Measurements from ENCODE around the gene ATP5F1E. TPM values are rescaled to one million over a fixed set of nuclear protein-coding genes. Genes with fewer than 3 reads are reported as not detected.
A peak's percentile ranks its signal among the peaks of the same experiment; 100 is the strongest.

ATP5F1E gene
- total RNA-seq, 8 experiments from 2014 or later, result 34.5 to 94.0 (median 69.8) TPM

GRCh38 chr20:59063358-59064213 lies 31.5 kb upstream of the ATP5F1E start:
- Histone ChIP-seq H3K4me3 (no peak overlapping the region), H3K4me1 (replicated peaks in 1 of 2) (peaks cover 6 to 19% of the 10 kb centered on the region in 2 donors), H3K27ac (no peak overlapping the region)
- in situ Hi-C loops (cut with MboI; ENCODE audit: low pct_unique_long_range_greater_than_20kb in 2 of 9, low sequenced_read_pairs in 9 of 9, unreplicated experiment in 9 of 9), result loop anchor here in 1 of 9 experiments (25.0 kb wide), 1 partner anchor 149 kb away; no protein-coding TSS in a partner anchor
- WGBS, 10 experiments, result 10 to 68% (median 49%) methylated on average over 7 to 22 of the region's 22 CpGs
- peak; percentile 33 to 99 (median 94) for ATAC-seq (replicated peaks in 6 of 8)

GRCh38 chr20:59062081-59062480 lies 29.9 kb upstream of the ATP5F1E start:
- no peak overlapping the region for H3K4me3 ChIP-seq
- H3K27ac ChIP-seq, result no peak overlapping the region
- 0 to 67% (median 45%) methylated on average over 1 to 3 of the region's 4 CpGs; no CpG with 5 or more reads in 2 of the 10 experiments for WGBS, 10 experiments
- H3K4me1 ChIP-seq (replicated peaks in 1 of 2), result peaks cover 6 to 19% of the 10 kb centered on the region in 2 donors
- peak in 6 of 8 experiments; percentile 31 to 85 (median 74) for ATAC-seq (replicated peaks in 6 of 8)
- in situ Hi-C loops (cut with MboI; ENCODE audit: low pct_unique_long_range_greater_than_20kb in 2 of 9, low sequenced_read_pairs in 9 of 9, unreplicated experiment in 9 of 9), result loop anchor here in 1 of 9 experiments (25.0 kb wide), 1 partner anchor 150 kb away; no protein-coding TSS in a partner anchor

DNA sequence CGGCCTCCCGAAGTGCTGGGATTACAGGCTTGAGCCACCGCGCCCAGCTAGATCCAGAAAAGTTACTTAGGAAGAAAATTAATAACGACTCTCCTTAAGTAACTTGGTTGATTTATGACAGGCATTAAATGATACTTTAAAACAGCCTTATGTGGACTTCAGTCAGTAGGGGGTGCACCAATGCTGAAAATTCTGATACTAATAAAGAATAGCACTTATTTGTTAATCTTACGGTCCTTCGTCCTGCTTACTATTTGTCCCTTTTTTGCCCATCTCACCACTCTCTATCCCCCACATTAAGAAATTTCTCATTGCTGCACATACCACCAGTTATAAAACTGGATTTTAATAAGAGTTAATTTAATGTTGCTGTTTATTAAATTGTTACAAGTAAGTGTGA lies 23.2 kb upstream of the ATP5F1E start:
- WGBS, 10 experiments, result 17 to 100% (median 84%) methylated on average over 1 to 5 of the region's 7 CpGs
- Histone ChIP-seq H3K4me1 (replicated peaks in 1 of 2) (no peaks in the 10 kb centered on the region), H3K27ac (no peak overlapping the region), H3K4me3 (no peak overlapping the region)
- in situ Hi-C loops (cut with MboI; ENCODE audit: low pct_unique_long_range_greater_than_20kb in 2 of 9, low sequenced_read_pairs in 9 of 9, unreplicated experiment in 9 of 9), result loop anchor here in 1 of 9 experiments (25.0 kb wide), 1 partner anchor 157 kb away; no protein-coding TSS in a partner anchor
- peak in 2 of 8 experiments; percentile 32 to 59 for ATAC-seq (replicated peaks in 6 of 8)

DNA sequence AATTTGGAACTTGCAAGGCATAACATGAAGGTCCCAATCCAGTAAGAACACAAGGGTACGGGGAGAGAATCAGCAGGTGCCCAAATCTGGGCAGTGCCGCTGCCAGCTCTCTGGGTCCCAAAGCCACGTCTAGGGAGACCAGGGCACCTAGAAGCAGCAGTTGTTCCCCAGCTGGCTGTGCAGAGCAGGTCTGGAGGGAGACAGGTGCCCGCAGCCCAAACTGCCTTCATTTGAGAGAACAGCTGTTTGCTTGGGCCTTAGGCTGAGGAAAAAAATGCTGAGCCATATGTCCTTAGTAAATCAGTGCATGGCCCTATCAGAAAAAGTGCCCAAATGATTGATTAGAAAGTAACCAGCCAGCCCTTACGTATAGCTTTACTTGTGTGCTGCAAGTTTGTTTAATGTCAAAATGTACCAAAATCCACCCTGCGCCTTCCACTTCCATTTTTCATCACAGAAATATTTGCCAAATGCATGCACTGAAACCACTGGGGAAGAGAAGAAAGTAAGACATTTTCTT lies 19.6 kb upstream of the ATP5F1E start:
- ATAC-seq (replicated peaks in 6 of 8), result no peak
- 33 to 100% (median 71%) methylated on average over 1 to 4 of the region's 6 CpGs; no CpG with 5 or more reads in 2 of the 10 experiments for WGBS, 10 experiments
- in situ Hi-C loops (cut with MboI; ENCODE audit: low pct_unique_long_range_greater_than_20kb in 2 of 9, low sequenced_read_pairs in 9 of 9, unreplicated experiment in 9 of 9), result loop anchor here in 1 of 9 experiments (25.0 kb wide), 1 partner anchor 161 kb away; no protein-coding TSS in a partner anchor
- H3K4me3 ChIP-seq, result no peak overlapping the region
- H3K4me1 ChIP-seq (replicated peaks in 1 of 2), result no peaks in the 10 kb centered on the region
- no peak overlapping the region for H3K27ac ChIP-seq

DNA sequence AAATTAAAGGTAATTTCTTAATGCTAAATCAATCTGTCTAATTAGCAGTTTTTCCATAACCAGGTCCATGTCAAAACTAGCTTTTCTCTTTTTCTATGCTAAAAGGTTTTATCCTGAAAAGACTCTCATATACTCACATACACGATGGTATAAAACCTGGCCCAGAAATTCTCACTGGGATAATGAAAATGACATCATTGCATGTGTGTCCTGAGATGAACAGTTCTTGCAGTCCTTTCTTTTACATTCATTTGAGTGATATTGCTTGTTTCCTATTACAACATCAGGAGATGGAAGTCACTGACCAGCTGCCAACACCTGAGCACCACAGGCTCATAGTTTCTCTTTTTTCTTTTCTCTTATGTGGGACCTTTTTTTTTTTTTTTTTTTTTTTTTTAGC lies 18.3 kb upstream of the ATP5F1E start:
- no peaks in the 10 kb centered on the region for H3K4me1 ChIP-seq (replicated peaks in 1 of 2)
- H3K27ac ChIP-seq, result no peak overlapping the region
- 0 to 100% (median 71%) methylated on average over 1 of the region's 1 CpG; no CpG with 5 or more reads in 2 of the 10 experiments for WGBS, 10 experiments
- no peak for ATAC-seq (replicated peaks in 6 of 8)
- in situ Hi-C loops (cut with MboI; ENCODE audit: low pct_unique_long_range_greater_than_20kb in 2 of 9, low sequenced_read_pairs in 9 of 9, unreplicated experiment in 9 of 9), result loop anchor here in 1 of 9 experiments (25.0 kb wide), 1 partner anchor 162 kb away; no protein-coding TSS in a partner anchor
- H3K4me3 ChIP-seq, result no peak overlapping the region

GRCh38 chr20:59048681-59049030 lies 16.5 kb upstream of the ATP5F1E start:
- 54 to 90% (median 76%) methylated on average over 1 to 2 of the region's 2 CpGs; no CpG with 5 or more reads in 3 of the 10 experiments for WGBS, 10 experiments
- in situ Hi-C loops (cut with MboI; ENCODE audit: low pct_unique_long_range_greater_than_20kb in 2 of 9, low sequenced_read_pairs in 9 of 9, unreplicated experiment in 9 of 9), result loop anchor here in 1 of 9 experiments (25.0 kb wide), 1 partner anchor 161 kb away; no protein-coding TSS in a partner anchor
- ATAC-seq (replicated peaks in 6 of 8), result no peak
- Histone ChIP-seq H3K4me3 (no peak overlapping the region), H3K27ac (no peak overlapping the region), H3K4me1 (replicated peaks in 1 of 2) (no peaks in the 10 kb centered on the region)

- H3K4me1 ChIP-seq (replicated peaks in 1 of 2), result peaks cover 0 to 4% of the 10 kb centered on the region in 2 donors
- H3K4me3 ChIP-seq, result no peak overlapping the region
- WGBS, 10 experiments, result 20 to 100% (median 60%) methylated on average over 1 to 5 of the region's 5 CpGs; no CpG with 5 or more reads in 2 of the 10 experiments
- in situ Hi-C loops (cut with MboI; ENCODE audit: low pct_unique_long_range_greater_than_20kb in 2 of 9, low sequenced_read_pairs in 9 of 9, unreplicated experiment in 9 of 9), result loop anchor here in 1 of 9 experiments (25.0 kb wide), 1 partner anchor 161 kb away; no protein-coding TSS in a partner anchor
- peak in 2 of 8 experiments; percentile 96 to 98 for ATAC-seq (replicated peaks in 6 of 8)
- no peak overlapping the region for H3K27ac ChIP-seq
Observed at GRCh38 chr20:59047938-59048680, 16.0 kb upstream of the ATP5F1E start.

- in situ Hi-C loops (cut with MboI; ENCODE audit: low pct_unique_long_range_greater_than_20kb in 2 of 9, low sequenced_read_pairs in 9 of 9, unreplicated experiment in 9 of 9), result loop anchor here in 1 of 9 experiments (25.0 kb wide), 1 partner anchor 160 kb away; no protein-coding TSS in a partner anchor
- Histone ChIP-seq H3K27ac (no peak overlapping the region), H3K4me1 (replicated peaks in 1 of 2) (peaks cover under 1 to 10% of the 10 kb centered on the region in 2 donors), H3K4me3 (no peak overlapping the region)
- 80 to 100% (median 96%) methylated on average over 1 to 3 of the region's 3 CpGs; no CpG with 5 or more reads in 1 of the 10 experiments for WGBS, 10 experiments
- ATAC-seq (replicated peaks in 6 of 8), result no peak
Observed at GRCh38 chr20:59046862-59047261, 14.7 kb upstream of the ATP5F1E start.

DNA sequence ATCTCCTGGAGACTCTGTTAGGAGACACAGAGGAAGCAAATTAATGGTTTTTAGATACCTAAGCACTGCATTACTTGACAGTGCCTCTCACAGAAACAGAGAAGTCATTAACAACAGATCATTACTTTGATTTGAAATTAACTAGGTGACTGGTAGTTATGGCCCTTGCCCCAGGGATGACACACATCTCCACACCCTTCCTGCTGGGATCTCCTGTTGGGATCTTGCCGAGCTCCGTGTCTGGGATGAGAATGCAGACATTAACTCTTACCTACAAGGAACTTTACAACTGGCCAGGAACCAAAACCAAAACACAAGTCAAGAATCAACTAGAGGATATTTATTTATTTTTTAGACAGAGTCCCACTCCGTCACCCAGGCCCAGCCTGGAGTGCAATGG lies 12.7 kb upstream of the ATP5F1E start:
- Histone ChIP-seq H3K27ac (no peak overlapping the region), H3K4me1 (replicated peaks in 1 of 2) (peaks cover 18% of the 10 kb centered on the region in 2 donors), H3K4me3 (no peak overlapping the region)
- 20 to 100% (median 100%) methylated on average over 1 to 3 of the region's 3 CpGs; no CpG with 5 or more reads in 5 of the 10 experiments for WGBS, 10 experiments
- in situ Hi-C loops (cut with MboI; ENCODE audit: low pct_unique_long_range_greater_than_20kb in 2 of 9, low sequenced_read_pairs in 9 of 9, unreplicated experiment in 9 of 9), result loop anchor here in 1 of 9 experiments (25.0 kb wide), 1 partner anchor 157 kb away; no protein-coding TSS in a partner anchor
- no peak for ATAC-seq (replicated peaks in 6 of 8)

GRCh38 chr20:59044295-59044694 lies 12.2 kb upstream of the ATP5F1E start:
- no peak for ATAC-seq (replicated peaks in 6 of 8)
- in situ Hi-C loops (cut with MboI; ENCODE audit: low pct_unique_long_range_greater_than_20kb in 2 of 9, low sequenced_read_pairs in 9 of 9, unreplicated experiment in 9 of 9), result loop anchor here in 1 of 9 experiments (25.0 kb wide), 1 partner anchor 157 kb away; no protein-coding TSS in a partner anchor
- 80 to 100% (median 93%) methylated on average over 1 to 3 of the region's 3 CpGs; no CpG with 5 or more reads in 2 of the 10 experiments for WGBS, 10 experiments
- no peak overlapping the region for H3K27ac ChIP-seq
- H3K4me3 ChIP-seq, result no peak overlapping the region
- H3K4me1 ChIP-seq (replicated peaks in 1 of 2), result peaks cover 18 to 23% of the 10 kb centered on the region in 2 donors

DNA sequence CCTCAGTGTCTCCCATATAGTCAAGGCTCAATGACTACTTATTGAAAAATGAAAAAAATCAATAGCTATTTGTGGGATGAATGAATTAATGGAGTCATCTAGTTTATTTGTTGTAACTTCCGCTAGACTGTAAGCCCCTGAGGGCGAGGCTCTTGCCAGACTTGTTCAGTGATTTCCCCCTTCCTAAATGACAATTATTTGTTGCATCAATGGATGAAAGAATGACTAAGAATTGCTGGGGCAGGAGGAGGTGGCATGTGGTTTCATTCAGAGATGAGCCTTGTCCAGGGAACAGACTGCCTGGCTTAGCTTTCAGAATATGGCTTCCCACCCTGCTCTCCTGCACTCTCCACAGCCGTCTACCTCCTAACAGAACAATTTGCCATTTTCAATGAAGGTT lies 11.6 kb upstream of the ATP5F1E start:
- ATAC-seq (replicated peaks in 6 of 8), result no peak
- in situ Hi-C loops (cut with MboI; ENCODE audit: low pct_unique_long_range_greater_than_20kb in 2 of 9, low sequenced_read_pairs in 9 of 9, unreplicated experiment in 9 of 9), result loop anchor here in 1 of 9 experiments (25.0 kb wide), 1 partner anchor 156 kb away; no protein-coding TSS in a partner anchor
- 0 to 100% (median 78%) methylated on average over 2 to 3 of the region's 3 CpGs for WGBS, 10 experiments
- Histone ChIP-seq H3K4me1 (replicated peaks in 1 of 2) (peaks cover 18 to 27% of the 10 kb centered on the region in 2 donors), H3K27ac (no peak overlapping the region), H3K4me3 (no peak overlapping the region)

All from motor neuron (in vitro differentiated cells).